SK-N-SH treated with all-trans-retinoic acid at 6 μM for 48 hours (cell line): ENCODE measurements around the gene TCF12.

ENCODE experiments used
- ATAC-seq: fragments of 200-7000 bp; cut with Tn5 transposase; 3 replicates; pipeline ENCODE4 v1.9.1; 2020; ENCODE audit warnings: mild to moderate bottlenecking, moderate library complexity
- ISL1 ChIP-seq: fragments of 250-450 bp; sonication (Bioruptor Pico); IDR thresholded peaks from 2 replicates; pipeline ENCODE4 v2.1.2; 2022; ENCODE audit warnings: mild to moderate bottlenecking, moderate library complexity
- PPARA ChIP-seq: fragments of 250-450 bp; sonication (Bioruptor Pico); IDR thresholded peaks from 2 replicates; pipeline ENCODE4 v1.5.0; 2020; ENCODE audit warnings: mild to moderate bottlenecking, borderline replicate concordance
- SNAI2 ChIP-seq: fragments of 250-450 bp; sonication (Bioruptor Pico); IDR thresholded peaks from 2 replicates; pipeline ENCODE4 v1.5.0; 2020; ENCODE audit warnings: mild to moderate bottlenecking, moderate library complexity
- TOX ChIP-seq: fragments of 250-450 bp; sonication (Bioruptor Pico); IDR thresholded peaks from 2 replicates; pipeline ENCODE4 v1.8.0; 2021; ENCODE audit warnings: mild to moderate bottlenecking, moderate library complexity, borderline replicate concordance
- ZFP3 ChIP-seq: fragments of 250-450 bp; sonication (Bioruptor Pico); IDR thresholded peaks from 2 replicates; pipeline ENCODE4 v1.5.0; 2020; ENCODE audit warnings: mild to moderate bottlenecking, moderate library complexity
- ZNF565 ChIP-seq: fragments of 450-650 bp; formaldehyde crosslinking; conservative IDR thresholded peaks from 2 replicates; pipeline ENCODE4 v1.5.0; 2020; ENCODE audit warnings: low read depth, mild to moderate bottlenecking, moderate library complexity
- ZNF70 ChIP-seq: fragments of 450-650 bp; formaldehyde crosslinking; IDR thresholded peaks from 2 replicates; pipeline ENCODE4 v1.5.0; 2020; ENCODE audit warnings: mild to moderate bottlenecking, moderate library complexity
- ZNF8 ChIP-seq: fragments of 450-650 bp; formaldehyde crosslinking; IDR thresholded peaks from 2 replicates; pipeline ENCODE4 v1.5.0; 2020; ENCODE audit warnings: mild to moderate bottlenecking, moderate library complexity
- TF ChIP-seq, protein P1 (sequence below): fragments of 250-450 bp; sonication (Bioruptor Pico); IDR thresholded peaks from 2 replicates; pipeline ENCODE4 v1.5.1; 2020; ENCODE audit warnings: low read depth, mild to moderate bottlenecking, moderate library complexity
- TF ChIP-seq, protein P2 (sequence below): fragments of 250-450 bp; sonication (Bioruptor Pico); IDR thresholded peaks from 2 replicates; pipeline ENCODE4 v1.8.0; 2020; ENCODE audit warnings: mild to moderate bottlenecking, moderate library complexity, borderline replicate concordance
- TF ChIP-seq, protein P3 (sequence below): fragments of 250-450 bp; sonication (Bioruptor Pico); IDR thresholded peaks from 2 replicates; pipeline ENCODE4 v1.5.0; 2020; ENCODE audit warnings: mild to moderate bottlenecking, moderate library complexity
- TF ChIP-seq, protein P4 (sequence below): fragments of 250-450 bp; sonication (Bioruptor Pico); IDR thresholded peaks from 2 replicates; pipeline ENCODE4 v1.8.0; 2021; ENCODE audit warnings: low read depth, mild to moderate bottlenecking, moderate library complexity, borderline replicate concordance

TCF12 gene

DNA sequence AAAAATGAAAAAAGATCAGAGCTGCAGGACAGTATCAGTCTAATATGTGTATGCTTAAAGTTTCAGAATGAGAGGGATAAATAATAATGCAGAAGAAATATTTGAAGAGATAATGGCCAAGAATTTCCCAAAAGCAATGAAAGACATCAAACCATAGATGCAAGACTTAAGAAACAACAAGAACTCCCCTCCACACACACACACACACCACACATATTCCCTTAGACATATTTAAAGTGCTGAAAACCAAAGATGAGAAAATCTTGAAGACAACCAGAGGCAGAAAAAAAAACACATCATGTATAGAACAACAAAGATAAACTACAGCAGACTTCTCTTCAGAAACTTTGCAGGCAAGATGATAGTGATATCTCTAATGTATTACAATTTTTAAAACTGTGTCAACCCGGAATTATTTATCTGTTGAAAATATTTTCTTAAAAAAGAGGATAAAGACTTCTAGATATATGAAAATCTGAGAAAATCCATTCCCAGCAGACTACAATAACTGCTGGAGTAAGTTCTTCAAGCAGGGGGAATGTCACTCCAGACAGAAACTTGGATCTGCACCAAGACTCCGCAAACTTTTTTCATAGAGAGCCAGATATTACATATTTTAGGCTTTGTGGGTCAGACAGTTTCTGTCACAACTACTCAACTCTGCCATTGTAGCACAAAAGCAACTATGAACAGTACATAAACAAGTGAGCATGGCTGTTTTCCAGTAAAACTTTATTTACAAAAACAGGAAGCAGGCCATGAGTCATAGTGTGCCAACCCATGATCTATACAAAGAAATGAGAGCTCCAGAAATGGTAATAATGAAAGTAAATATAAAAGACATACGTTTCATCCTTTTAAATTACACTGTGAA lies 234.5 kb downstream of the TCF12 start:
- peak; percentile 76 for ATAC-seq
- TF ChIP-seq ISL1 (CRISPR knock-in tag) (peak; percentile 55), ZNF8 (CRISPR knock-in tag) (no peak)
- TF ChIP-seq, all 23 proteins: peak for 1

DNA sequence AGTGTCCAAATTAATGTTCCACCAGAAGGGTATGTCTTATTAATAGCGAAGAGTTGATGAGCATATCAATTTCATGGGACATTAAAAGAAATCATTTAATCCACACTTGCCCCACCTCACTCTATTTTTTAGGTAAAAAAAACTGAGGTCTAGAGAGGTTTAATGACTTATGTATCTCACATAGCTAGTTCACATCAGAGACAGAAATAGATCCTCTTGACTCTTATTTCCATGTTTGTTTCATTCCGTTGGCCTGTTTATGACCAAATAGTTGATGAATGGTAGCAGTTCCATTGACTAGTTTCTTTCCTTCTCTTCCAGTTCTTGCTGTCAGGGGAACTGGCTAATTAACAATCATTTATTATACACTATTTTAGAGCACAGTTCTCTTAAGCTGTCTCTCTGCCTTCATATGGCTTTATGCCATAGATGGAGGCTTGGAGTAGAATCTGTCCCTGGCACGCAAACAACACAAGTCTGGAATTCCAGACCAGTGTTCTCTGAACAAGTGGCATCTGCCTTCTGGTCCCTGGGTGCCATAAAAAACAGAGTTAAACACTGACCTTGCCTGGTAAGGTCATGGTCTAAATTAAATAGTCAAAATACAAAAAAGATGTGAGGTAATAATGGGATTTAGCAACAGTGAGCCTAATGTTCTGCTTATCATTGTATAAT lies 237.9 kb downstream of the TCF12 start:
- no peak for ATAC-seq
- peak; percentile 45 for TF ChIP-seq ISL1 (CRISPR knock-in tag)
- TF ChIP-seq ZNF565 (CRISPR knock-in tag) = no peak
- TF ChIP-seq, all 23 proteins: peak for 1

DNA sequence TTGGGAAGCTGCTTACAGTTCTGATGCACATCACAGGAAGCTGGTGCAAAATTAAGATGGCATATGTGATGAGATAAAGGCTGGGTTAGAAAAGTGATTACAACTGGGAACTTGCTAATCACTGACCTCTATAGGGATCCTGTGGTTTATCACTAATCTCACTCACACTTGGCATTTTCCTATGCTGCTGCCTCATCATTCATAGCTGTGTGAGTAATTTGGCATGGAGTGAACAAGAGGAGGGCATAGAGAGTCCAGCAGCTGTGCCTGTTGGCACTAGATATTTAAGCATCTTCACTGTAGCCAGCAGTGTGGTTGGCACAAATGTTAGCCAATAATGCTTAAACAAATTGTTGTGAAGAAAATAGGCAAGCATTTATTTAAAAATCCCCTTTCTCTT lies 240.1 kb downstream of the TCF12 start:
- no peak for TF ChIP-seq ZNF70 (CRISPR knock-in tag)
- TF ChIP-seq PPARA (CRISPR knock-in tag) = no peak
- TF ChIP-seq, protein P1, sequence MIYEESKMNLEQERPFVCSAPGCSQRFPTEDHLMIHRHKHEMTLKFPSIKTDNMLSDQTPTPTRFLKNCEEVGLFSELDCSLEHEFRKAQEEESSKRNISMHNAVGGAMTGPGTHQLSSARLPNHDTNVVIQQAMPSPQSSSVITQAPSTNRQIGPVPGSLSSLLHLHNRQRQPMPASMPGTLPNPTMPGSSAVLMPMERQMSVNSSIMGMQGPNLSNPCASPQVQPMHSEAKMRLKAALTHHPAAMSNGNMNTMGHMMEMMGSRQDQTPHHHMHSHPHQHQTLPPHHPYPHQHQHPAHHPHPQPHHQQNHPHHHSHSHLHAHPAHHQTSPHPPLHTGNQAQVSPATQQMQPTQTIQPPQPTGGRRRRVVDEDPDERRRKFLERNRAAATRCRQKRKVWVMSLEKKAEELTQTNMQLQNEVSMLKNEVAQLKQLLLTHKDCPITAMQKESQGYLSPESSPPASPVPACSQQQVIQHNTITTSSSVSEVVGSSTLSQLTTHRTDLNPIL = no peak
- TF ChIP-seq ZNF565 (CRISPR knock-in tag) = no peak
- TF ChIP-seq, protein P2, sequence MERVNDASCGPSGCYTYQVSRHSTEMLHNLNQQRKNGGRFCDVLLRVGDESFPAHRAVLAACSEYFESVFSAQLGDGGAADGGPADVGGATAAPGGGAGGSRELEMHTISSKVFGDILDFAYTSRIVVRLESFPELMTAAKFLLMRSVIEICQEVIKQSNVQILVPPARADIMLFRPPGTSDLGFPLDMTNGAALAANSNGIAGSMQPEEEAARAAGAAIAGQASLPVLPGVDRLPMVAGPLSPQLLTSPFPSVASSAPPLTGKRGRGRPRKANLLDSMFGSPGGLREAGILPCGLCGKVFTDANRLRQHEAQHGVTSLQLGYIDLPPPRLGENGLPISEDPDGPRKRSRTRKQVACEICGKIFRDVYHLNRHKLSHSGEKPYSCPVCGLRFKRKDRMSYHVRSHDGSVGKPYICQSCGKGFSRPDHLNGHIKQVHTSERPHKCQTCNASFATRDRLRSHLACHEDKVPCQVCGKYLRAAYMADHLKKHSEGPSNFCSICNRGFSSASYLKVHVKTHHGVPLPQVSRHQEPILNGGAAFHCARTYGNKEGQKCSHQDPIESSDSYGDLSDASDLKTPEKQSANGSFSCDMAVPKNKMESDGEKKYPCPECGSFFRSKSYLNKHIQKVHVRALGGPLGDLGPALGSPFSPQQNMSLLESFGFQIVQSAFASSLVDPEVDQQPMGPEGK = no peak
- TF ChIP-seq, protein P3, sequence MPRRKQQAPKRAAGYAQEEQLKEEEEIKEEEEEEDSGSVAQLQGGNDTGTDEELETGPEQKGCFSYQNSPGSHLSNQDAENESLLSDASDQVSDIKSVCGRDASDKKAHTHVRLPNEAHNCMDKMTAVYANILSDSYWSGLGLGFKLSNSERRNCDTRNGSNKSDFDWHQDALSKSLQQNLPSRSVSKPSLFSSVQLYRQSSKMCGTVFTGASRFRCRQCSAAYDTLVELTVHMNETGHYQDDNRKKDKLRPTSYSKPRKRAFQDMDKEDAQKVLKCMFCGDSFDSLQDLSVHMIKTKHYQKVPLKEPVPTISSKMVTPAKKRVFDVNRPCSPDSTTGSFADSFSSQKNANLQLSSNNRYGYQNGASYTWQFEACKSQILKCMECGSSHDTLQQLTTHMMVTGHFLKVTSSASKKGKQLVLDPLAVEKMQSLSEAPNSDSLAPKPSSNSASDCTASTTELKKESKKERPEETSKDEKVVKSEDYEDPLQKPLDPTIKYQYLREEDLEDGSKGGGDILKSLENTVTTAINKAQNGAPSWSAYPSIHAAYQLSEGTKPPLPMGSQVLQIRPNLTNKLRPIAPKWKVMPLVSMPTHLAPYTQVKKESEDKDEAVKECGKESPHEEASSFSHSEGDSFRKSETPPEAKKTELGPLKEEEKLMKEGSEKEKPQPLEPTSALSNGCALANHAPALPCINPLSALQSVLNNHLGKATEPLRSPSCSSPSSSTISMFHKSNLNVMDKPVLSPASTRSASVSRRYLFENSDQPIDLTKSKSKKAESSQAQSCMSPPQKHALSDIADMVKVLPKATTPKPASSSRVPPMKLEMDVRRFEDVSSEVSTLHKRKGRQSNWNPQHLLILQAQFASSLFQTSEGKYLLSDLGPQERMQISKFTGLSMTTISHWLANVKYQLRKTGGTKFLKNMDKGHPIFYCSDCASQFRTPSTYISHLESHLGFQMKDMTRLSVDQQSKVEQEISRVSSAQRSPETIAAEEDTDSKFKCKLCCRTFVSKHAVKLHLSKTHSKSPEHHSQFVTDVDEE (CRISPR knock-in tag) = no peak
- no peak for TF ChIP-seq ZFP3 (CRISPR knock-in tag)
- TF ChIP-seq SNAI2 (CRISPR knock-in tag) = no peak
- TF ChIP-seq ZNF8 (CRISPR knock-in tag) = no peak
- TF ChIP-seq, protein P4, sequence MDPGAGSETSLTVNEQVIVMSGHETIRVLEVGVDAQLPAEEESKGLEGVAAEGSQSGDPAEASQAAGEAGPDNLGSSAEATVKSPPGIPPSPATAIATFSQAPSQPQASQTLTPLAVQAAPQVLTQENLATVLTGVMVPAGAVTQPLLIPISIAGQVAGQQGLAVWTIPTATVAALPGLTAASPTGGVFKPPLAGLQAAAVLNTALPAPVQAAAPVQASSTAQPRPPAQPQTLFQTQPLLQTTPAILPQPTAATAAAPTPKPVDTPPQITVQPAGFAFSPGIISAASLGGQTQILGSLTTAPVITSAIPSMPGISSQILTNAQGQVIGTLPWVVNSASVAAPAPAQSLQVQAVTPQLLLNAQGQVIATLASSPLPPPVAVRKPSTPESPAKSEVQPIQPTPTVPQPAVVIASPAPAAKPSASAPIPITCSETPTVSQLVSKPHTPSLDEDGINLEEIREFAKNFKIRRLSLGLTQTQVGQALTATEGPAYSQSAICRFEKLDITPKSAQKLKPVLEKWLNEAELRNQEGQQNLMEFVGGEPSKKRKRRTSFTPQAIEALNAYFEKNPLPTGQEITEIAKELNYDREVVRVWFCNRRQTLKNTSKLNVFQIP (CRISPR knock-in tag) = no peak
- peak; percentile 83 for ATAC-seq

DNA sequence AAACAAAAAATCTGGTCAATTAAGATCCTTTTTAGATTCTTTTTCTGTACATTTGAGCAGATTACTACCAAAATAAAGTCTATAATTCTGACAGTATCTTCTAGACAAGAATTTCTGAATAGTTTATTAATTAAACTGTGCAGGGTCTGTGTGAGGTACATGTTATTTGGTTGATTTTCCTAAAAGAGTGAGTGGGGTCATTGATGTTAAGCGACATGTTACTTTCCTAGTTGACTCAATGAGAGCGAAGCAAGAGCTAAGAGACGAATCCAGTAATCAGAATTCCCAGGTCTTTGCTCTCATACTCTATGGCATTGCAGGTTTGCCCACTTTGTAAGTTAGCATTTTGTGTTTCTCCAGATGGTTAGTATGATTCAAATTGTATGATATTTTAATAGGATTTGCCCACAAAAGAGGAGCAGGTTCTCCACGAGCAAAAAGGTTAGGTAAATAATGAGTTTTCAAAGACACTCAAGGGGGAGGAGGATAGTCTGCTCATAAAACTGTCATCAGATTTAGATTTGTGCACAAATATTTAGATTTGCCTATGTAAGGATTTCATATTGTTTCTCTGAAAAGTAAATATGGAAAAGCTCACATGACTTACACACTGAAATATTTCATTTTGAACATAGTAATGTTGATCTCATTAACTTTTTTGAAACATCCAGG lies 240.7 kb downstream of the TCF12 start:
- no peak for TF ChIP-seq TOX (CRISPR knock-in tag)
- TF ChIP-seq, protein P3 (CRISPR knock-in tag) = no peak
- ATAC-seq = no peak
